Neural progenitor cell (in vitro differentiated cells): ENCODE results near the gene VRTN. TPM values are rescaled to one million over a fixed set of nuclear protein-coding genes. Genes with fewer than 3 reads are reported as not detected.

ENCODE experiments used
- DNase-seq: peaks from one replicate; pipeline ENCODE4 v3.0.0-alpha.2; 2016; ENCODE audit warnings: low spot score
- H2AFZ ChIP-seq: fragments of 200-600 bp; sonication (generic); replicated peaks from 2 replicates; pipeline ENCODE4 v1.6.1; 2016; ENCODE audit warnings: antibody characterized with exemption
- H3F3A ChIP-seq: fragments of 200-600 bp; sonication (generic); 2 replicates; pipeline ENCODE4 v1.6.1; 2016; ENCODE audit warnings: antibody characterized with exemption, low read depth
- H3K27ac ChIP-seq: fragments of 200-600 bp; sonication (generic); 2 replicates; pipeline ENCODE4 v1.5.1; 2016; ENCODE audit warnings: mild to moderate bottlenecking
- H3K27me3 ChIP-seq: fragments of 200-600 bp; sonication (generic); 2 replicates; pipeline ENCODE4 v1.6.1; 2016; ENCODE audit warnings: mild to moderate bottlenecking, moderate library complexity
- H3K36me3 ChIP-seq: fragments of 200-600 bp; sonication (generic); 2 replicates; pipeline ENCODE4 v1.5.1; 2016
- H3K4me1 ChIP-seq: fragments of 200-600 bp; sonication (generic); 2 replicates; pipeline ENCODE4 v1.6.1; 2016; ENCODE audit warnings: mixed run types
- H3K4me2 ChIP-seq: fragments of 200-600 bp; sonication (generic); 2 replicates; pipeline ENCODE4 v1.6.1; 2016
- H3K4me3 ChIP-seq: fragments of 200-600 bp; sonication (generic); 2 replicates; pipeline ENCODE4 v1.5.1; 2016
- H3K79me2 ChIP-seq: fragments of 200-600 bp; sonication (generic); 2 replicates; pipeline ENCODE4 v1.6.1; 2016; ENCODE audit warnings: low read depth
- H3K9ac ChIP-seq: fragments of 200-600 bp; sonication (generic); 2 replicates; pipeline ENCODE4 v1.6.1; 2016
- H3K9me3 ChIP-seq: fragments of 200-600 bp; sonication (generic); 2 replicates; pipeline ENCODE4 v1.5.1; 2016; ENCODE audit warnings: low read depth
- H4K20me1 ChIP-seq: fragments of 200-600 bp; sonication (generic); 2 replicates; pipeline ENCODE4 v1.6.1; 2016; ENCODE audit warnings: low read depth
- H3K27ac Mint-ChIP-seq: 3 replicates; pipeline ENCODE4 v1.8.0; 2021; ENCODE audit warnings: mixed read lengths
- H3K27me3 Mint-ChIP-seq: 2 replicates; pipeline ENCODE4 v1.8.0; 2022; ENCODE audit warnings: low read depth, mild to moderate bottlenecking, inconsistent platforms, moderate library complexity, mixed read lengths; ENCODE audit not compliant: insufficient read depth
- H3K36me3 Mint-ChIP-seq: 3 replicates; pipeline ENCODE4 v1.8.0; 2021; ENCODE audit warnings: mixed read lengths
- H3K4me1 Mint-ChIP-seq: 3 replicates; pipeline ENCODE4 v1.8.0; 2021; ENCODE audit warnings: mixed read lengths
- H3K4me3 Mint-ChIP-seq: 3 replicates; pipeline ENCODE4 v1.8.0; 2021; ENCODE audit warnings: mild to moderate bottlenecking, moderate library complexity, mixed read lengths
- H3K9me3 Mint-ChIP-seq: 3 replicates; pipeline ENCODE4 v1.8.0; 2020; ENCODE audit warnings: mixed read lengths
- EZH2 ChIP-seq: fragments of 200-600 bp; sonication (generic); IDR thresholded peaks from 2 replicates; pipeline ENCODE4 v1.6.1; 2017; ENCODE audit warnings: antibody characterized with exemption, mild to moderate bottlenecking, moderate library complexity
- EZH2phosphoT487 ChIP-seq: fragments of 200-600 bp; sonication (generic); IDR thresholded peaks from 2 replicates; pipeline ENCODE4 v1.6.1; 2017; ENCODE audit warnings: antibody characterized with exemption
- total RNA-seq: library from RNA; depleted of rRNA; stranded (reverse); fragments of >200 nt; gene quantifications from 2 replicates; pipeline ENCODE4 v1.2.3, GENCODE V29; 2015; ENCODE audit warnings: low replicate concordance
- TF ChIP-seq, protein P1 (sequence below): fragments of 200-600 bp; sonication (generic); IDR thresholded peaks from 2 replicates; pipeline ENCODE4 v1.5.1; 2017; ENCODE audit warnings: antibody characterized with exemption, mild to moderate bottlenecking

VRTN gene
- total RNA-seq, 1 donor from 2014 or later, result 7.9 TPM

DNA sequence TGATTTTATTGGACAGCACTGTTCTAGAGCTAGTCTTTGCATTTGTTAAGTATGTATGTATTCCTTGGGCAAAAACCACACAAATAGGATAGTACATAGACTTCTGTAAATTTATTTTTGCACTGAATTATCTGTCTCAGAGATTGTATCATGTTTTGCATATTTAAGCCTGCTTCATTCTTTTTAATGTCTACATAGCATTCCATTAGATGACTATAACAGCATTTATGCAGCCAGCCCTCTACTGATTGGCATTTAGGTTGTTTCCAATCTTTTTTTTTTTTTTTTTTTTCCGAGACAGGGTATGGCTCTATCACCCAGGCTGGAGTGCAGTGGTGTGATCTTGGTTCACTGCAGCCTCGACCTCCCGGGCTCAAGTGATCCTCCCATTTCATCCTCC lies 43.2 kb downstream of the VRTN start:
- no peak overlapping the region for H3K27ac ChIP-seq
- no peak for DNase-seq
- no peak overlapping the region for H3K4me3 ChIP-seq
- H3K4me2 ChIP-seq, result no peak overlapping the region
- TF ChIP-seq EZH2phosphoT487, result no peak
- TF ChIP-seq, protein P1, sequence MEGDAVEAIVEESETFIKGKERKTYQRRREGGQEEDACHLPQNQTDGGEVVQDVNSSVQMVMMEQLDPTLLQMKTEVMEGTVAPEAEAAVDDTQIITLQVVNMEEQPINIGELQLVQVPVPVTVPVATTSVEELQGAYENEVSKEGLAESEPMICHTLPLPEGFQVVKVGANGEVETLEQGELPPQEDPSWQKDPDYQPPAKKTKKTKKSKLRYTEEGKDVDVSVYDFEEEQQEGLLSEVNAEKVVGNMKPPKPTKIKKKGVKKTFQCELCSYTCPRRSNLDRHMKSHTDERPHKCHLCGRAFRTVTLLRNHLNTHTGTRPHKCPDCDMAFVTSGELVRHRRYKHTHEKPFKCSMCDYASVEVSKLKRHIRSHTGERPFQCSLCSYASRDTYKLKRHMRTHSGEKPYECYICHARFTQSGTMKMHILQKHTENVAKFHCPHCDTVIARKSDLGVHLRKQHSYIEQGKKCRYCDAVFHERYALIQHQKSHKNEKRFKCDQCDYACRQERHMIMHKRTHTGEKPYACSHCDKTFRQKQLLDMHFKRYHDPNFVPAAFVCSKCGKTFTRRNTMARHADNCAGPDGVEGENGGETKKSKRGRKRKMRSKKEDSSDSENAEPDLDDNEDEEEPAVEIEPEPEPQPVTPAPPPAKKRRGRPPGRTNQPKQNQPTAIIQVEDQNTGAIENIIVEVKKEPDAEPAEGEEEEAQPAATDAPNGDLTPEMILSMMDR, result no peak
- TF ChIP-seq EZH2, result no peak
- Mint-ChIP-seq H3K27ac (no peak overlapping the region), H3K4me1 (peaks cover 10% of the 10 kb centered on the region), H3K27me3 (peaks cover 8% of the 10 kb centered on the region), H3K36me3 (no peaks in the 10 kb centered on the region), H3K4me3 (no peak overlapping the region), H3K9me3 (no peaks in the 10 kb centered on the region)
- no peaks in the 10 kb centered on the region for H3K27me3 ChIP-seq
- H3K9ac ChIP-seq, result no peak overlapping the region
- no peaks in the 10 kb centered on the region for H3K79me2 ChIP-seq
- no peaks in the 10 kb centered on the region for H3K9me3 ChIP-seq
- peaks cover 29% of the 10 kb centered on the region for H3K4me1 ChIP-seq
- H3F3A ChIP-seq, result peaks cover 8% of the 10 kb centered on the region
- H4K20me1 ChIP-seq, result no peaks in the 10 kb centered on the region
- H3K36me3 ChIP-seq, result no peaks in the 10 kb centered on the region
- no peak overlapping the region for H2AFZ ChIP-seq

DNA sequence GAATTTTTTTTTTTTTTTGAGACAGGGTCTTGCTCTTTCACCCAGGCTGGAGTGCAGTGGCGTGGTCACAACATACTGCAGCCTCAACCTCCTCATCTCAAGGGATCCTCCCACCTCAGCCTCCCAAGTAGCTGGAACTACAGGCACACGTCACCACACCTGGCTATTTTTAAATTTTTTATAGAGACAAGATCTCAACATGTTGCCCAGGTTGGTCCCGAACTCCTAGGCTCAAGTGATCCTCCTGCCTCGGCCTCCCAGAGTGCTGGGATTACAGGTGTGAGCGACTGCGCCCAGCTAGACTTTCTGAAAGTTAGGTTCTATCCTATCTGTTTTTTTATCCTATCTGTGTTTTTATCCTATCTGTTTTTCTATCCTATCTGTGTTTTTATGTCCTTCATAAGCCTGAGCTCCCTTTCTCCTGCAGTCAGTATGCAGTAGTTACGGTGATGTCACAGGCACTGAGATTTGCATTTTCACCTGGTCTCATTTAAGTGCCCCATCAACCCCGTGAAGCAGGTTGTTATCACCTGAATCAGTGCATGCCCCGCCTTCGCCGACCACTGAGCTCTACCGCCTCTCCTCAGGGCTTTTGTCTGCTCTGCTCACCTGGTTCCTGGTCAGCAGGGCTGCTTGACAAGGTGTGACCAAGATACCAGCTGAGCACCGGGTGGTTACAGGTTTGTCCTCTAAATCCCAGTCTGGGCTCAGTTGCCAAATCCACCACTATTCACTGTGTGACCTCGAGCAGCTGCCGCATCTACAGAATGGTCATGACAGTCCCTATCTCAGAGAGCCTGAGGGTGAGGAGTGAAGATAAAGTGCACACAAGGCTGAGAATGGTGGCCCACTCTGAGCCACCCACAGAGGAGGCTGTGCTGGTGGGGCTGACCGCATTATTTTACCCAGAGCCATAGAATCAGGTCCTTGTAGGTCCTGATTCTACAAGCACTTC lies 44.6 kb downstream of the VRTN start:
- Mint-ChIP-seq H3K9me3 (no peaks in the 10 kb centered on the region), H3K36me3 (no peaks in the 10 kb centered on the region), H3K4me3 (no peak overlapping the region), H3K4me1 (peaks cover 11% of the 10 kb centered on the region), H3K27ac (no peak overlapping the region), H3K27me3 (peaks cover 10% of the 10 kb centered on the region)
- no peak for DNase-seq
- H3K36me3 ChIP-seq, result no peaks in the 10 kb centered on the region
- H3K4me1 ChIP-seq, result peaks cover 29% of the 10 kb centered on the region
- H3K4me3 ChIP-seq, result no peak overlapping the region
- no peak overlapping the region for H3K9ac ChIP-seq
- H3K79me2 ChIP-seq, result no peaks in the 10 kb centered on the region
- peaks cover 11% of the 10 kb centered on the region for H3F3A ChIP-seq
- TF ChIP-seq EZH2, result no peak
- no peak for TF ChIP-seq EZH2phosphoT487
- TF ChIP-seq, protein P1, result no peak
- no peaks in the 10 kb centered on the region for H3K9me3 ChIP-seq
- H4K20me1 ChIP-seq, result no peaks in the 10 kb centered on the region
- H3K27me3 ChIP-seq, result no peaks in the 10 kb centered on the region
- H2AFZ ChIP-seq, result no peak overlapping the region
- no peak overlapping the region for H3K4me2 ChIP-seq
- H3K27ac ChIP-seq, result no peak overlapping the region

- Histone ChIP-seq H3K9ac (no peak overlapping the region), H3K79me2 (no peaks in the 10 kb centered on the region), H2AFZ (no peak overlapping the region), H3K9me3 (no peaks in the 10 kb centered on the region), H3K27ac (no peak overlapping the region), H3K36me3 (no peaks in the 10 kb centered on the region), H3F3A (peaks cover 7% of the 10 kb centered on the region), H3K4me3 (no peak overlapping the region), H4K20me1 (no peaks in the 10 kb centered on the region), H3K4me1 (peaks cover 30% of the 10 kb centered on the region), H3K4me2 (no peak overlapping the region), H3K27me3 (no peaks in the 10 kb centered on the region)
- H3K9me3 Mint-ChIP-seq, result no peaks in the 10 kb centered on the region
- no peak for DNase-seq
- H3K27ac Mint-ChIP-seq, result no peak overlapping the region
- no peak for TF ChIP-seq EZH2
- TF ChIP-seq, protein P1, result no peak
- no peak for TF ChIP-seq EZH2phosphoT487
- H3K27me3 Mint-ChIP-seq, result peaks cover 7% of the 10 kb centered on the region
- H3K36me3 Mint-ChIP-seq, result no peaks in the 10 kb centered on the region
- peaks cover 10% of the 10 kb centered on the region for H3K4me1 Mint-ChIP-seq
- no peak overlapping the region for H3K4me3 Mint-ChIP-seq
These were observed 46.3 kb downstream of the VRTN start for GRCh38 chr14:74394549-74394948.
